ENCODE results near the gene PIGL.

DNA sequence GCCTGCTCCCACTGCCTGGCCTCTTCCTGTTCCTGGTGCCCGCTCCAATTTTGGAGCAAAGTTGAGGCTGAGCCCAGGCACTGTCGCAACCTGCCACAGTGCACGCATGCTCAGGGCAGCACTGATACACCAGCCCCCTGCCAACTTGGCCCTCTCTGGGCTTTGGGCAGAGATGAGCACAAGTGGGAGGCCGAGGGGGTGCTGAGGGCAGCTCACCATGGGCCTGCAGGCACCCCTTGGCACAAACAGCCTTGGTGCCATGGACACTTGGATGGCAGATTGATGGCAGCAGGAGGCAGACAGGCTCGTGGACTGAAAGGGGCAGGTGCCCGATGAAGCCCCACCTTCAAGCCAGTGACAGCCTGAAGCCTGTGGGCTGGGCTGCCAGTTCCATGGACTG lies 42.9 kb downstream of the PIGL start:
- TF ChIP-seq, protein P1, sequence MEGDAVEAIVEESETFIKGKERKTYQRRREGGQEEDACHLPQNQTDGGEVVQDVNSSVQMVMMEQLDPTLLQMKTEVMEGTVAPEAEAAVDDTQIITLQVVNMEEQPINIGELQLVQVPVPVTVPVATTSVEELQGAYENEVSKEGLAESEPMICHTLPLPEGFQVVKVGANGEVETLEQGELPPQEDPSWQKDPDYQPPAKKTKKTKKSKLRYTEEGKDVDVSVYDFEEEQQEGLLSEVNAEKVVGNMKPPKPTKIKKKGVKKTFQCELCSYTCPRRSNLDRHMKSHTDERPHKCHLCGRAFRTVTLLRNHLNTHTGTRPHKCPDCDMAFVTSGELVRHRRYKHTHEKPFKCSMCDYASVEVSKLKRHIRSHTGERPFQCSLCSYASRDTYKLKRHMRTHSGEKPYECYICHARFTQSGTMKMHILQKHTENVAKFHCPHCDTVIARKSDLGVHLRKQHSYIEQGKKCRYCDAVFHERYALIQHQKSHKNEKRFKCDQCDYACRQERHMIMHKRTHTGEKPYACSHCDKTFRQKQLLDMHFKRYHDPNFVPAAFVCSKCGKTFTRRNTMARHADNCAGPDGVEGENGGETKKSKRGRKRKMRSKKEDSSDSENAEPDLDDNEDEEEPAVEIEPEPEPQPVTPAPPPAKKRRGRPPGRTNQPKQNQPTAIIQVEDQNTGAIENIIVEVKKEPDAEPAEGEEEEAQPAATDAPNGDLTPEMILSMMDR (IDR thresholded peaks at IDR 0.05), result no peak
- no peak for TF ChIP-seq POLR2A (IDR thresholded peaks at IDR 0.05)

All from body of pancreas (tissue), 4 donors.